Measurements from ENCODE around the gene DDB1.

GRCh38 chr11:61342207-61342803 lies 9.4 kb upstream of the DDB1 start:
- TF ChIP-seq, protein P1, sequence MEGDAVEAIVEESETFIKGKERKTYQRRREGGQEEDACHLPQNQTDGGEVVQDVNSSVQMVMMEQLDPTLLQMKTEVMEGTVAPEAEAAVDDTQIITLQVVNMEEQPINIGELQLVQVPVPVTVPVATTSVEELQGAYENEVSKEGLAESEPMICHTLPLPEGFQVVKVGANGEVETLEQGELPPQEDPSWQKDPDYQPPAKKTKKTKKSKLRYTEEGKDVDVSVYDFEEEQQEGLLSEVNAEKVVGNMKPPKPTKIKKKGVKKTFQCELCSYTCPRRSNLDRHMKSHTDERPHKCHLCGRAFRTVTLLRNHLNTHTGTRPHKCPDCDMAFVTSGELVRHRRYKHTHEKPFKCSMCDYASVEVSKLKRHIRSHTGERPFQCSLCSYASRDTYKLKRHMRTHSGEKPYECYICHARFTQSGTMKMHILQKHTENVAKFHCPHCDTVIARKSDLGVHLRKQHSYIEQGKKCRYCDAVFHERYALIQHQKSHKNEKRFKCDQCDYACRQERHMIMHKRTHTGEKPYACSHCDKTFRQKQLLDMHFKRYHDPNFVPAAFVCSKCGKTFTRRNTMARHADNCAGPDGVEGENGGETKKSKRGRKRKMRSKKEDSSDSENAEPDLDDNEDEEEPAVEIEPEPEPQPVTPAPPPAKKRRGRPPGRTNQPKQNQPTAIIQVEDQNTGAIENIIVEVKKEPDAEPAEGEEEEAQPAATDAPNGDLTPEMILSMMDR (IDR thresholded peaks at IDR 0.05), result no peak
- no peak for TF ChIP-seq POLR2A (IDR thresholded peaks at IDR 0.05; ENCODE audit: low read depth)
- no peak for TF ChIP-seq EP300 (IDR thresholded peaks at IDR 0.05)

Measured in esophagus muscularis mucosa (tissue), 4 donors.